ENCODE results near the gene ZNF595. TPM values are rescaled to one million over a fixed set of nuclear protein-coding genes. Genes with fewer than 3 reads are reported as not detected.
"Not testable (repeated sequence)": the region's sequence is repeated elsewhere in the genome, so short reads cannot be mapped to it uniquely, and the experiment has no call there.

The ZNF595 gene
- 6.4 TPM for total RNA-seq
- long read RNA-seq, transcript ZNF595-205 (4 exons, 2,911 nt): major isoform, 9 of 11 reads
- long read RNA-seq, partial matches to known transcripts: 1 of 11 reads
- long read RNA-seq, other reads (novel, unspliced or antisense): 1 of 11 reads

- ATAC-seq (peak; percentile 98), DNase-seq (peak; percentile 58)
- intact Hi-C loops (cut with micrococcal nuclease): not testable (repeated sequence)
These were observed at the start of gene ZNF595 for GRCh38 chr4:52804-53479. Gene ZNF595, plus strand, starts transcription at chr4:53321. Its CDS starts 168 bp downstream, at chr4:53489.

GRCh38 chr4:9937-10870 is 42.9 kb upstream of the ZNF595 start:
- peak; percentile 19 for ATAC-seq

GRCh38 chr4:11095-11815 is 41.9 kb upstream of the ZNF595 start:
- ATAC-seq: peak; percentile 27
- intact Hi-C loops (cut with micrococcal nuclease); DNase-seq: not testable (repeated sequence)

More at GRCh38 chr4:9937-10870, 42.9 kb upstream of the ZNF595 start:
- DNase-seq: peak; percentile 23
- intact Hi-C loops (cut with micrococcal nuclease): not testable (repeated sequence)

- ATAC-seq (peak; percentile 37), DNase-seq (peak; percentile 27)
- intact Hi-C loops (cut with micrococcal nuclease): not testable (repeated sequence)
These were observed 41.2 kb upstream of the ZNF595 start for GRCh38 chr4:11816-12417.

- DNase-seq: peak; percentile 18
- intact Hi-C loops (cut with micrococcal nuclease): not testable (repeated sequence)
These were observed 35.0 kb upstream of the ZNF595 start for GRCh38 chr4:18128-18527.

GRCh38 chr4:18589-18988 is 34.5 kb upstream of the ZNF595 start:
- intact Hi-C loops (cut with micrococcal nuclease): not testable (repeated sequence)

More at GRCh38 chr4:18128-18527, 35.0 kb upstream of the ZNF595 start:
- ATAC-seq: not testable (repeated sequence)

GRCh38 chr4:22882-23281 is 30.2 kb upstream of the ZNF595 start:
- intact Hi-C loops (cut with micrococcal nuclease); DNase-seq; ATAC-seq: not testable (repeated sequence)

More at GRCh38 chr4:18589-18988, 34.5 kb upstream of the ZNF595 start:
- not testable (repeated sequence) for DNase-seq, ATAC-seq

GRCh38 chr4:24359-24758 is 28.8 kb upstream of the ZNF595 start:
- intact Hi-C loops (cut with micrococcal nuclease); ATAC-seq; DNase-seq: not testable (repeated sequence)

- DNase-seq: peak; percentile 15
- intact Hi-C loops (cut with micrococcal nuclease); ATAC-seq: not testable (repeated sequence)
These were observed 25.6 kb upstream of the ZNF595 start for GRCh38 chr4:27501-27900.

- intact Hi-C loops (cut with micrococcal nuclease); ATAC-seq: not testable (repeated sequence)
- DNase-seq: peak; percentile 39
These were observed 24.2 kb upstream of the ZNF595 start for GRCh38 chr4:28767-29542.

- intact Hi-C loops (cut with micrococcal nuclease): not testable (repeated sequence)
These were observed 19.8 kb upstream of the ZNF595 start for GRCh38 chr4:33314-33713.

GRCh38 chr4:36559-37415 is 16.3 kb upstream of the ZNF595 start:
- DNase-seq; intact Hi-C loops (cut with micrococcal nuclease); ATAC-seq: not testable (repeated sequence)

More at GRCh38 chr4:33314-33713, 19.8 kb upstream of the ZNF595 start:
- not testable (repeated sequence) for DNase-seq, ATAC-seq

- DNase-seq, ATAC-seq: not testable (repeated sequence)
These were observed 14.9 kb upstream of the ZNF595 start for GRCh38 chr4:38202-38601.

GRCh38 chr4:43375-43774 is 9.7 kb upstream of the ZNF595 start:
- DNase-seq; intact Hi-C loops (cut with micrococcal nuclease); ATAC-seq: not testable (repeated sequence)

More at GRCh38 chr4:38202-38601, 14.9 kb upstream of the ZNF595 start:
- intact Hi-C loops (cut with micrococcal nuclease): not testable (repeated sequence)

GRCh38 chr4:51253-51652 is 1.9 kb upstream of the ZNF595 start:
- DNase-seq; ATAC-seq; intact Hi-C loops (cut with micrococcal nuclease): not testable (repeated sequence)

- ATAC-seq; DNase-seq; intact Hi-C loops (cut with micrococcal nuclease): not testable (repeated sequence)
These were observed 1.4 kb upstream of the ZNF595 start for GRCh38 chr4:51655-52277.

All from left ventricle myocardium superior (tissue), 1 donor.